GM18505 (cell line): ENCODE measurements around the gene E2F4.

Source experiments
- ATAC-seq: cut with Tn5 transposase; IDR thresholded peaks from one replicate; pipeline ENCODE4 v1.9.1; 2021; ENCODE audit not compliant: unreplicated experiment
- POLR2A ChIP-seq: IDR thresholded peaks from 4 replicates; pipeline ENCODE4 v1.6.1; 2011; ENCODE audit warnings: borderline replicate concordance; ENCODE audit not compliant: insufficient read depth, insufficient read length; ENCODE audit errors: extremely low read depth

The E2F4 gene

GRCh38 chr16:67164599-67165061 is 27.3 kb upstream of the E2F4 start, which contains the start of gene HSF4:
Gene HSF4, plus strand, starts transcription at chr16:67164745. Its CDS starts 67 bp downstream, at chr16:67164812.
- TF ChIP-seq POLR2A: no peak
- ATAC-seq: no peak

GRCh38 chr16:67165121-67166078 is 26.6 kb upstream of the E2F4 start:
- no peak for TF ChIP-seq POLR2A

GRCh38 chr16:67166110-67166547 is 25.8 kb upstream of the E2F4 start:
- no peak for ATAC-seq
- TF ChIP-seq POLR2A: no peak

More at GRCh38 chr16:67165121-67166078, 26.6 kb upstream of the E2F4 start:
- no peak for ATAC-seq

- ATAC-seq: no peak
- no peak for TF ChIP-seq POLR2A
These were observed 25.3 kb upstream of the E2F4 start for GRCh38 chr16:67166598-67167168.

- no peak for TF ChIP-seq POLR2A
- ATAC-seq: no peak
These were observed 24.4 kb upstream of the E2F4 start for GRCh38 chr16:67167588-67167987.

- TF ChIP-seq POLR2A: no peak
- no peak for ATAC-seq
These were observed 22.9 kb upstream of the E2F4 start for GRCh38 chr16:67169011-67169451.

- ATAC-seq: peak; percentile 10
- TF ChIP-seq POLR2A: no peak
These were observed 22.2 kb upstream of the E2F4 start for GRCh38 chr16:67169642-67170167.

GRCh38 chr16:67170168-67170948 is 21.6 kb upstream of the E2F4 start, which contains the start of gene NOL3:
Gene NOL3, plus strand, starts transcription at chr16:67170538.
- no peak for TF ChIP-seq POLR2A
- ATAC-seq: peak; percentile 39

- ATAC-seq: no peak
- TF ChIP-seq POLR2A: no peak
These were observed 20.9 kb upstream of the E2F4 start for GRCh38 chr16:67170949-67171649.

- TF ChIP-seq POLR2A: no peak
- no peak for ATAC-seq
These were observed 18.6 kb upstream of the E2F4 start for GRCh38 chr16:67173323-67173722.

- no peak for TF ChIP-seq POLR2A
- ATAC-seq: no peak
These were observed 17.9 kb upstream of the E2F4 start for GRCh38 chr16:67173808-67174705.
